Measurements from ENCODE around the gene ATP2A1. TPM values are rescaled to one million over a fixed set of nuclear protein-coding genes. Genes with fewer than 3 reads are reported as not detected.

The ATP2A1 gene
- total RNA-seq, 2 experiments from 2014 or later: 1.3 to 2.7 TPM

- Mint-ChIP-seq H3K4me3 (no peak overlapping the region), H3K27me3 (no peaks in the 10 kb centered on the region), H3K27ac (no peak overlapping the region), H3K9me3 (no peaks in the 10 kb centered on the region), H3K4me1 (peaks cover under 1% of the 10 kb centered on the region), H3K36me3 (ENCODE audit: low read depth) (no peaks in the 10 kb centered on the region)
- ChIA-PET CTCF (interaction anchor here (1.4 kb wide), 1 partner anchor 8 kb away, joined by 3 read pairs; no protein-coding TSS in a partner anchor), POLR2A (no interaction called here)
- no peak for DNase-seq
Observed at GRCh38 chr16:28905800-28906372, 27.6 kb downstream of the ATP2A1 start.

GRCh38 chr16:28910086-28911031, 32.1 kb downstream of the ATP2A1 start:
- H3K36me3 Mint-ChIP-seq (ENCODE audit: low read depth): peaks cover 2% of the 10 kb centered on the region
- DNase-seq: no peak
- POLR2A ChIA-PET: no interaction called here
- no peaks in the 10 kb centered on the region for H3K4me1 Mint-ChIP-seq
- no peaks in the 10 kb centered on the region for H3K27me3 Mint-ChIP-seq
- H3K4me3 Mint-ChIP-seq: no peak overlapping the region
- H3K9me3 Mint-ChIP-seq: no peaks in the 10 kb centered on the region
- no peak overlapping the region for H3K27ac Mint-ChIP-seq
- CTCF ChIA-PET: no interaction called here

- no peak overlapping the region for H3K27ac Mint-ChIP-seq
- POLR2A ChIA-PET: no interaction called here
- H3K4me3 Mint-ChIP-seq: no peak overlapping the region
- no peaks in the 10 kb centered on the region for H3K27me3 Mint-ChIP-seq
- H3K4me1 Mint-ChIP-seq: no peaks in the 10 kb centered on the region
- H3K36me3 Mint-ChIP-seq (ENCODE audit: low read depth): peaks cover 9% of the 10 kb centered on the region
- H3K9me3 Mint-ChIP-seq: no peaks in the 10 kb centered on the region
- DNase-seq: no peak
- CTCF ChIA-PET: interaction anchor here (1.1 kb wide), 1 partner anchor 39 kb away, joined by 3 read pairs; no protein-coding TSS in a partner anchor
Observed at GRCh38 chr16:28912558-28912957, 34.3 kb downstream of the ATP2A1 start.

GRCh38 chr16:28913946-28914724, 35.8 kb downstream of the ATP2A1 start:
- Mint-ChIP-seq H3K4me1 (no peaks in the 10 kb centered on the region), H3K4me3 (no peak overlapping the region), H3K27me3 (no peaks in the 10 kb centered on the region), H3K36me3 (ENCODE audit: low read depth) (peaks cover 12% of the 10 kb centered on the region), H3K27ac (no peak overlapping the region), H3K9me3 (no peaks in the 10 kb centered on the region)
- no peak for DNase-seq
- ChIA-PET POLR2A (interaction anchor here (0.5 to 0.6 kb wide), 2 partner anchors 43 to 65 kb away, joined by 3 read pairs; no protein-coding TSS in a partner anchor), CTCF (interaction anchor here (1.2 to 1.4 kb wide), 3 partner anchors 9 to 12 kb away, joined by 3 to 4 read pairs (median 3); no protein-coding TSS in a partner anchor)

GRCh38 chr16:28915181-28915580, 36.9 kb downstream of the ATP2A1 start:
- ChIA-PET POLR2A (interaction anchor here (0.5 to 0.6 kb wide), 2 partner anchors 64 to 103 kb away, joined by 3 read pairs; no protein-coding TSS in a partner anchor), CTCF (interaction anchor here (0.6 to 1.4 kb wide), 4 partner anchors 8 to 96 kb away, joined by 3 to 5 read pairs (median 4); no protein-coding TSS in a partner anchor)
- no peak overlapping the region for H3K27ac Mint-ChIP-seq
- peaks cover 18% of the 10 kb centered on the region for H3K36me3 Mint-ChIP-seq (ENCODE audit: low read depth)
- no peaks in the 10 kb centered on the region for H3K9me3 Mint-ChIP-seq
- H3K4me3 Mint-ChIP-seq: no peak overlapping the region
- H3K4me1 Mint-ChIP-seq: no peaks in the 10 kb centered on the region
- no peaks in the 10 kb centered on the region for H3K27me3 Mint-ChIP-seq
- DNase-seq: no peak

GRCh38 chr16:28917095-28917494, 38.8 kb downstream of the ATP2A1 start:
- H3K4me1 Mint-ChIP-seq: no peaks in the 10 kb centered on the region
- no peak overlapping the region for H3K27ac Mint-ChIP-seq
- ChIA-PET CTCF (interaction anchor here (3.2 kb wide), 1 partner anchor 28 kb away, joined by 16 read pairs; no protein-coding TSS in a partner anchor), POLR2A (no interaction called here)
- peaks cover 22% of the 10 kb centered on the region for H3K36me3 Mint-ChIP-seq (ENCODE audit: low read depth)
- no peaks in the 10 kb centered on the region for H3K27me3 Mint-ChIP-seq
- H3K9me3 Mint-ChIP-seq: no peaks in the 10 kb centered on the region
- no peak overlapping the region for H3K4me3 Mint-ChIP-seq
- DNase-seq: no peak

GRCh38 chr16:28918698-28919097, 40.4 kb downstream of the ATP2A1 start:
- POLR2A ChIA-PET: no interaction called here
- Mint-ChIP-seq H3K27me3 (no peaks in the 10 kb centered on the region), H3K9me3 (no peaks in the 10 kb centered on the region), H3K4me3 (no peak overlapping the region), H3K27ac (no peak overlapping the region), H3K36me3 (ENCODE audit: low read depth) (peaks cover 26% of the 10 kb centered on the region), H3K4me1 (peaks cover 4% of the 10 kb centered on the region)
- CTCF ChIA-PET: interaction anchor here (0.8 to 3.2 kb wide), 4 partner anchors 11 to 26 kb away, joined by 3 to 16 read pairs (median 4); partner anchors contain the start of gene CD19
- no peak for DNase-seq

GRCh38 chr16:28923231-28923587, 44.9 kb downstream of the ATP2A1 start:
- peaks cover 17% of the 10 kb centered on the region for H3K36me3 Mint-ChIP-seq (ENCODE audit: low read depth)

GRCh38 chr16:28923652-28924398, 45.5 kb downstream of the ATP2A1 start:
- ChIA-PET POLR2A (no interaction called here), CTCF (interaction anchor here (0.6 to 2.0 kb wide), 7 partner anchors 9 to 33 kb away, joined by 3 to 7 read pairs (median 3); no protein-coding TSS in a partner anchor)
- H3K36me3 Mint-ChIP-seq (ENCODE audit: low read depth): peaks cover 15% of the 10 kb centered on the region
- no peak for DNase-seq
- H3K27ac Mint-ChIP-seq: peak overlapping the region; percentile 67
- H3K27me3 Mint-ChIP-seq: no peaks in the 10 kb centered on the region
- peaks cover 22% of the 10 kb centered on the region for H3K4me1 Mint-ChIP-seq
- peak overlapping the region; percentile 94 for H3K4me3 Mint-ChIP-seq
- H3K9me3 Mint-ChIP-seq: no peaks in the 10 kb centered on the region

More at GRCh38 chr16:28923231-28923587, 44.9 kb downstream of the ATP2A1 start:
- H3K4me3 Mint-ChIP-seq: peak overlapping the region; percentile 52
- peak overlapping the region; percentile 67 for H3K27ac Mint-ChIP-seq
- DNase-seq: no peak
- no peaks in the 10 kb centered on the region for H3K9me3 Mint-ChIP-seq
- H3K27me3 Mint-ChIP-seq: no peaks in the 10 kb centered on the region
- H3K4me1 Mint-ChIP-seq: peaks cover 22% of the 10 kb centered on the region
- CTCF ChIA-PET: interaction anchor here (0.6 to 1.5 kb wide), 8 partner anchors 9 to 283 kb away, joined by 3 to 4 read pairs (median 3); no protein-coding TSS in a partner anchor
- POLR2A ChIA-PET: no interaction called here

GRCh38 chr16:28924399-28924761, 46.1 kb downstream of the ATP2A1 start:
- Mint-ChIP-seq H3K36me3 (ENCODE audit: low read depth) (peaks cover 15% of the 10 kb centered on the region), H3K27me3 (no peaks in the 10 kb centered on the region), H3K27ac (peak overlapping the region; percentile 99), H3K4me1 (peaks cover 23% of the 10 kb centered on the region), H3K4me3 (peak overlapping the region; percentile 94), H3K9me3 (no peaks in the 10 kb centered on the region)
- DNase-seq: no peak
- ChIA-PET POLR2A (no interaction called here), CTCF (interaction anchor here (0.8 to 2.0 kb wide), 3 partner anchors 9 to 21 kb away, joined by 3 to 7 read pairs (median 4); no protein-coding TSS in a partner anchor)

- Mint-ChIP-seq H3K36me3 (ENCODE audit: low read depth) (peaks cover 10% of the 10 kb centered on the region), H3K27ac (peak within 1 kb of the TSS; percentile 99)
Observed at GRCh38 chr16:28924762-28925385, 46.6 kb downstream of the ATP2A1 start, which contains the start of gene RABEP2. Gene RABEP2 (minus strand): TSS chr16:28925238. CDS start chr16:28925163, 75 bp downstream.

More at GRCh38 chr16:28924762-28925385, 46.6 kb downstream of the ATP2A1 start, which contains the start of gene RABEP2:
- H3K9me3 Mint-ChIP-seq: no peaks in the 10 kb centered on the region
- peak within 1 kb of the TSS; percentile 94 for H3K4me3 Mint-ChIP-seq
- no peaks in the 10 kb centered on the region for H3K27me3 Mint-ChIP-seq
- H3K4me1 Mint-ChIP-seq: peaks cover 23% of the 10 kb centered on the region
- CTCF ChIA-PET: interaction anchor here (1.6 to 2.0 kb wide), 2 partner anchors 20 to 44 kb away, joined by 4 to 7 read pairs; no protein-coding TSS in a partner anchor
- DNase-seq: peak; percentile 95
- POLR2A ChIA-PET: no interaction called here
